NCI-H774 (cell line): ENCODE measurements around the gene GRK4.
"Not testable (repeated sequence)": the region's sequence is repeated elsewhere in the genome, so short reads cannot be mapped to it uniquely, and the experiment has no call there.

Source experiments
- DNase-seq: peaks from one replicate; lab custom pipeline; 2025; lab: John Stamatoyannopoulos, UW

The GRK4 gene

DNA sequence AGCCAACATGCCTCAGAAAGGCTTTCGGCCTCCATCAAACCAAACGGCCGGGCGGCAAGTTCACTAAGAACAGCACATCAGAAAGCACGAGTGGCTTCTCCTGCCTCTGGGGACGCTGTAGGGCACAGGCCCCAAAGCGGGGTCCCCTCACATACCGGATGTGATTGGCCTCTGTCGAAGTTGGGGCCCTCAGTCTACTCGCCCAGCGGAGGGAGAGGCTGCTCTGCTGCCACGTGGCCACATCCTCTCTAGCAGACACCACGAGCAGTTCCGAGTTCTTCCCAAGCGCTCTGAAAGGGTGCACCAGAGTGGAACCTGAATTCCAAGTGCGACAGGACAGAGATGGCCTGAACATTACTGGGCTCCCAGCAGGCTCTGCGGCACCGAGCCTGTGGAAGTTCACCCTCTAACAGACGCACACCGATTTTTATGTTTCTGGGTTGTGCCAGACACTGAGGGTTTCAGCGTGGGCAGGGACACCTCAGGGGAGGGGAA, 21.3 kb upstream of the GRK4 start:
- no peak for DNase-seq

- no peak for DNase-seq
Observed at GRCh38 chr4:2942532-2943363, 20.6 kb upstream of the GRK4 start.

GRCh38 chr4:2943364-2944090, 19.8 kb upstream of the GRK4 start:
- no peak for DNase-seq

- no peak for DNase-seq
Observed at GRCh38 chr4:2944091-2944482, 19.3 kb upstream of the GRK4 start.

DNA sequence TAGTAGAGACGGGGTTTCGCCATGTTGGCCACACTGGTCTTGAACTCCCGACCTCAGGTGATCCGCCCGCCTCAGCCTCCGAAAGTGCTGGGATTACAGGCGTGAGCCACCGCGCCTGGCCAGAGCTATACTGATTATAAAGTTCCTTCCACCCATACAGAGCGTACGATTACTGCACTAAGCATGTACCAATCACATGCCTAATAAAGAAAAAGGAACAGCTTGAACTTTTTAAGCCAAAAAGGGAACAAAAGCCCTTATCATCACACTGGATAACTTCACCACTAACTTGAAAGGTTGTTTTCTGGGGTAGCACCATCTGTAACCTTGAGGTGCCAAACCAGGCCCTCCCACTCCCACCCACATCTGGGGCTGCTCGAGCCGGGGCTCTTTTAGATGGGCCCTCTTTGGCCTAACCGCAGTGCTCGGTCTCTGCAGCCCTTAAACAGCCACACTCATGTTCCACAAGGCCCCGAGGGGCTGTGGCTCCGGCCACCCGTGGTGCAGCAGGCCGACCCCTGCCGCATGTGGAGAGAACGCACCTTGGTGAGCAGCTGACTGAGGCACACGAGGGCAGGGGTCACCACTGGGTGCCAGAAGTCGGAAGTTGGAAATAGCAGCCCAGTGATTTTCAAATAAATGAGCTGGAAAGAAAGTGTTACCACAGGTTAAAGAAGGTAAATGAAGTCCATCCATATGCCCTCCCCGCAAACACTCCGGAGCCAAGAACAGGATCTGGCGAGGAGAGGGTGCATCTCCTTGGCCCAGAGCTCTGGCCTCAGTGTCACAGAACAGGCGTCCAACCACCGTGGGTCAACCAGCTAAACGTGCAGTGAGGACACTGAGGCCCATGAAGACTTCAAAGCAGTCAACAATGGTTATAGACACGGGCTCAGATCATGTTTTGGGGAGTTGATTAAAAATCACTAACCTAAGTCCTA, 18.5 kb upstream of the GRK4 start:
- no peak for DNase-seq

DNA sequence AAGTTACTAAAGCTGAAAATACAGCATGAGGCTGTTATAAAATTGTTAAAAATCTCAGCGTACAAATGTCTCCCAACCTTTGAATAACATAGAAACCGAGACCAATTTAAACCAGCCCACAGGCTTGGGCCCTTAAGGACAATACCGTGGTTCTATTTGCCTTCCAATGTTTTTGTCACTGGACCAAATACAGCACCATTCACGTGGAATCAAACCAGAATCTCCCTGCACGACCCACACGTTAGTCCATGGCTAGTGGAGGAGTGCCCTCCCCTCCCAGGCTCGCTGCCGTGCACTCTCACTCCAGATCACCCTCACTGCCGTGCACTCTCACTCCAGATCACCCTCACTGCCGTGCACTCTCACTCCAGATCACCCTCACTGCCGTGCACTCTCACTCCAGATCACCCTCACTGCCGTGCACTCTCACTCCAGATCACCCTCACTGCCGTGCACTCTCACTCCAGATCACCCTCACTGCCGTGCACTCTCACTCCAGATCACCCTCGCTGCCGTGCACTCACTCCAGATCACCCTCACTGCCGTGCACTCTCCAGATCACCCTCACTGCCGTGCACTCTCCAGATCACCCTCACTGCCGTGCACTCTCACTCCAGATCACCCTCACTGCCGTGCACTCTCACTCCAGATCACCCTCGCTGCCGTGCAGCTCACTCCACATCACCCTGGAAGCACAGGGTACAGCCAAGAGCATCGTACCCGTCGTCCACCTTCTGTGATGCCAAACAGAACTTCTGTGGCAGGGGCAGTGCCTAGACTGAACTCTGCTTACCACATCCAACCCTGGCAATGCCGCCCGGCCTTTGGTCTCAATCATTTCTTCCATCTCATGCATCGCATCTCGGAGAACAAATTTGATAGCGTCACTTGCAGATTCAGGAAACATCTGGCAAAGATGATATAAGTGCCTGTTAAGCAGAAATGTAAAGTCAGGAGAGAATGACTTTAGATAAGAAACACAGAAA, 17.5 kb upstream of the GRK4 start:
- DNase-seq = not testable (repeated sequence)

- no peak for DNase-seq
Observed at GRCh38 chr4:2946812-2947600, 16.4 kb upstream of the GRK4 start.

- DNase-seq = no peak
Observed at GRCh38 chr4:2947926-2948325, 15.4 kb upstream of the GRK4 start.

- DNase-seq = no peak
Observed at GRCh38 chr4:2948895-2949781, 14.2 kb upstream of the GRK4 start.

DNA sequence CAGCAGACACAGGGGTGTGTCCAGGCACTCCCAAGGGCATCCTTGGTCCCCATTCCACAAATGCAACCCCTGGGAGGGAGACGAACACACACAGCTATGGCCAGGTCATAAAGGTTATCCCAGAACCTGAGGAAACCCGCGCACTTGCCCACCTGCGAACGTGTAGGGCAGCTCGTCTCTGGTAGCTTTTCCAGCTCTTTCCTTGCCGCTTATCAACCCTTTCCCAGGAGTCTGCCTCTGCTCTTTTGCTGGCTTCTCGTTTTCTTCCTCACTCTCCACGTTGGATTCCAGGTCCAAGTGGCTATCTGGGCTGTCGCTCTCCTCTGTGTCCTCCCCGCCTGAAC, 13.6 kb upstream of the GRK4 start:
- DNase-seq = no peak

GRCh38 chr4:2950221-2950989, 13.0 kb upstream of the GRK4 start:
- DNase-seq = no peak

GRCh38 chr4:2953496-2953895, 9.9 kb upstream of the GRK4 start:
- no peak for DNase-seq

- DNase-seq = no peak
Observed at GRCh38 chr4:2954358-2955185, 8.8 kb upstream of the GRK4 start.

DNA sequence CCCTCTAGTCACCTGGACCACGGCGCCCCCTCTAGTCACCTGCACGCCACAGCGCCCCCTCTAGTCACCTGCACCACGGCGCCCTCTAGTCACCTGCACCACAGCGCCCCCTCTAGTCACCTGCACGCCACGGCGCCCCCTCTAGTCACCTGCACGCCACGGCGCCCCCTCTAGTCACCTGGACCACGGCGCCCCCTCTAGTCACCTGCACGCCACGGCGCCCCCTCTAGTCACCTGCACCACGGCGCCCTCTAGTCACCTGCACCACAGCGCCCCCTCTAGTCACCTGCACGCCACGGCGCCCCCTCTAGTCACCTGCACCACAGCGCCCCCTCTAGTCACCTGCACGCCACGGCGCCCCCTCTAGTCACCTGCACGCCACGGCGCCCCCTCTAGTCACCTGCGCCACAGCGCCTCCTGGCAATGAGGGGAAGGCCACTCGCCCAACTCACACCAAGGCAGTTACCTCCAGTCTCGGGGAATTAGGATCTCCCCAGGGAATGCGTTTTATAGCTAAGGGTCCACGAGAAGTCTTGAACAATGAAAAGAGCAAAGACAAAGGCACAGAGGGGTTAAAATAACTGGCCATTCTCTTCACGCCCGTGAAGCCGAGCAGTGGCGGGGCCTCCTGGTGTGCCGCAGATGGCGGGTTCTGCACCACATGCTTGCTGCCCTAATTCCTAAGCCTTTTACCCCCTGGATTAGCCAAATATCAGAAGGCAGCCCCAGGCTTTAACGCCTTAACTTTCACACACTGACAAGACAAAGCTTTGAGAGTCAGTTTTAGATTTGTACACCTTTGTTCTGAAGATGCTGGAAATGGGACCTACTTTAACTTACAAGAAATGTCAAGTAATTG, 8.0 kb upstream of the GRK4 start:
- not testable (repeated sequence) for DNase-seq

- DNase-seq = no peak
Observed at GRCh38 chr4:2958446-2958845, 4.9 kb upstream of the GRK4 start.

DNA sequence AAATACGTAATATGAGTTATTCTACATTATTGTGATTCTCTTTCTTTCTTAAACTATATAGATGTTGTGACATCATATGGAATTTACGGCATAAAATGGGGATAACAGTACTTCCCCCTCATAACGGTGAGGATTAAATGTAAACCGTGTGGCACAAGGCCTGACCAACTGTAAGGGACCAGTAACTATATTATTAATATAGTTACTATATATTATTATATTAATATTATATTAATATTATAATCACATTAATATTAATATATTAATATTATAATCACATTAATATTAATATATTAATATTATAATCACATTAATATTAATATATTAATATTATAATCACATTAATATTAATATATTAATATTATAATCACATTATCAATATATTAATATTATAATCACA, 2.9 kb upstream of the GRK4 start:
- not testable (repeated sequence) for DNase-seq

DNA sequence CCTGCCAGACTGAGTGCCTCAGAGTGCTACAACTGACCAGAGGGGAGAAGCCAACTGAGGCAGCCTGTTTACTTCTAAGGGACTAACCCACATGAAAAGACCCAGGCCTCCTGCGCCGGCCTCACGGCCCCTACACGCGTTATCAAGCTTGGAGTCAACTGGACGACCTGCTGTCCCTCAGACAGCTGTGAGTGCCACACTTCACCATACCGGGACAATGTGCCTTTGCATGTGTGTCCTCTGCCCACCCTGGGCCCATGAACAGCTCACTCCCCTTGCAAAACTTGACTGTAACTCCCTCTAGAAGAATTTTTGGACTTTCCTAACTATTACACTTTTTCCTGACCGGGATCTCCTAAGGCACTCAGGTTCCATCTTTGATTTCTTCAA, 2.0 kb upstream of the GRK4 start:
- DNase-seq = no peak
